WTC11 (cell line): ENCODE results near the gene CATSPERE.

Experiments used
- CREM ChIP-seq: sonication (generic); formaldehyde crosslinking; IDR thresholded peaks from 2 replicates; pipeline ENCODE4 v1.8.1; 2022; ENCODE audit warnings: mild to moderate bottlenecking, missing genetic modification reagents, moderate library complexity
- ELF4 ChIP-seq: sonication (generic); formaldehyde crosslinking; IDR thresholded peaks from 2 replicates; pipeline ENCODE4 v1.8.1; 2022; ENCODE audit warnings: low read depth, mild to moderate bottlenecking, moderate library complexity, missing genetic modification reagents
- FOXJ3 ChIP-seq: sonication (generic); formaldehyde crosslinking; IDR thresholded peaks from 2 replicates; pipeline ENCODE4 v1.9.0; 2021; ENCODE audit warnings: missing genetic modification reagents, mild to moderate bottlenecking, borderline replicate concordance
- TF ChIP-seq, protein P1 (sequence below): fragments of 250-450 bp; sonication (Bioruptor Pico); IDR thresholded peaks from 2 replicates; pipeline ENCODE4 v1.8.0; 2021; ENCODE audit warnings: mild to moderate bottlenecking
- TF ChIP-seq, protein P2 (sequence below): fragments of 200-600 bp; IDR thresholded peaks from 2 replicates; pipeline ENCODE4 v1.8.0; 2022; ENCODE audit warnings: antibody characterized with exemption
- TF ChIP-seq, protein P3 (sequence below): sonication (generic); formaldehyde crosslinking; IDR thresholded peaks from 2 replicates; pipeline ENCODE4 v1.8.0; 2023; ENCODE audit warnings: mild to moderate bottlenecking, missing genetic modification reagents

DNA sequence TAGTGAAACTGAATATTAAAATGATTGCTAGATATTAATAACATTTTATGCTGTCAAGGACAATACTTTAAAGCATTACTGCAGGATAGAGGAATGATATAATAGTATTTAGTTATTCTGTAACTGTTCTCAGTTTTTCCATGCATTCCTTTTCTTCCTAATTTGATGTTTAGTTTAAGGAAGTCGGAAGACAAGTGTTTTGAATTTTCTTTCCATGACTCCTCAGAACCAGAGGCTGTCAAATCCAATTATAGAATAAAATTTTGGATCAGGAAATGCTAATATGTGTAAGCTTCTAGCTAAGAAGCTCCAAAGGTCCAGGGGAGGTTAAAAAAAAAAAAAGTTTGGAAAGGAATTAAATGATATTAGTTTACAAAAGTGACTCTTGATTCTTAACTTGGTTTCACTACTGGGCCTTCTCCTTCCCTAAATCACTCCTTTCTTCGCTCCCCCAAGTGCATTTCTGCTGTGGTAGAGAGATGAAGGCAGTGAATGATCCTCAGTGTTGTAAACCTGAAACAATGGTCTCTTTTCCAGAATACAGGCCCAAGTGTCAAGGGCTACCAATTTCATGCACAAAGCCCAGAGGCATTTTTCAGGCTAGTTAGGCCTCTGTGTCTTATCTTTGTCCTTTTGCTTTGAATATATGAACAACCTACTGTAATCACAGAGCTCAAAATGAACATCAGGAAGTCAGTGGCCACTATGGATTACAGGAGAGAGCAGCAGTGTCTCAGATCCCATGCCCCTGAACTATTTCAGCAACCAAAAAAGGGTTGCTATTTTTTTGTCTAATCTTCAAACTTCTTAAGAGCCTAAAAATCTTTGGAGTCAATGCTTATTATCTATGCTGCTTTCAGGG lies 15.5 kb upstream of the CATSPERE start:
- TF ChIP-seq ELF4 (CRISPR knock-in tag) (no peak), CREM (CRISPR knock-in tag) (no peak), FOXJ3 (CRISPR knock-in tag) (no peak)
- TF ChIP-seq, protein P1, sequence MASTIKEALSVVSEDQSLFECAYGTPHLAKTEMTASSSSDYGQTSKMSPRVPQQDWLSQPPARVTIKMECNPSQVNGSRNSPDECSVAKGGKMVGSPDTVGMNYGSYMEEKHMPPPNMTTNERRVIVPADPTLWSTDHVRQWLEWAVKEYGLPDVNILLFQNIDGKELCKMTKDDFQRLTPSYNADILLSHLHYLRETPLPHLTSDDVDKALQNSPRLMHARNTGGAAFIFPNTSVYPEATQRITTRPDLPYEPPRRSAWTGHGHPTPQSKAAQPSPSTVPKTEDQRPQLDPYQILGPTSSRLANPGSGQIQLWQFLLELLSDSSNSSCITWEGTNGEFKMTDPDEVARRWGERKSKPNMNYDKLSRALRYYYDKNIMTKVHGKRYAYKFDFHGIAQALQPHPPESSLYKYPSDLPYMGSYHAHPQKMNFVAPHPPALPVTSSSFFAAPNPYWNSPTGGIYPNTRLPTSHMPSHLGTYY (CRISPR knock-in tag), result no peak
- TF ChIP-seq, protein P2, sequence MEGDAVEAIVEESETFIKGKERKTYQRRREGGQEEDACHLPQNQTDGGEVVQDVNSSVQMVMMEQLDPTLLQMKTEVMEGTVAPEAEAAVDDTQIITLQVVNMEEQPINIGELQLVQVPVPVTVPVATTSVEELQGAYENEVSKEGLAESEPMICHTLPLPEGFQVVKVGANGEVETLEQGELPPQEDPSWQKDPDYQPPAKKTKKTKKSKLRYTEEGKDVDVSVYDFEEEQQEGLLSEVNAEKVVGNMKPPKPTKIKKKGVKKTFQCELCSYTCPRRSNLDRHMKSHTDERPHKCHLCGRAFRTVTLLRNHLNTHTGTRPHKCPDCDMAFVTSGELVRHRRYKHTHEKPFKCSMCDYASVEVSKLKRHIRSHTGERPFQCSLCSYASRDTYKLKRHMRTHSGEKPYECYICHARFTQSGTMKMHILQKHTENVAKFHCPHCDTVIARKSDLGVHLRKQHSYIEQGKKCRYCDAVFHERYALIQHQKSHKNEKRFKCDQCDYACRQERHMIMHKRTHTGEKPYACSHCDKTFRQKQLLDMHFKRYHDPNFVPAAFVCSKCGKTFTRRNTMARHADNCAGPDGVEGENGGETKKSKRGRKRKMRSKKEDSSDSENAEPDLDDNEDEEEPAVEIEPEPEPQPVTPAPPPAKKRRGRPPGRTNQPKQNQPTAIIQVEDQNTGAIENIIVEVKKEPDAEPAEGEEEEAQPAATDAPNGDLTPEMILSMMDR, result no peak
- TF ChIP-seq, protein P3, sequence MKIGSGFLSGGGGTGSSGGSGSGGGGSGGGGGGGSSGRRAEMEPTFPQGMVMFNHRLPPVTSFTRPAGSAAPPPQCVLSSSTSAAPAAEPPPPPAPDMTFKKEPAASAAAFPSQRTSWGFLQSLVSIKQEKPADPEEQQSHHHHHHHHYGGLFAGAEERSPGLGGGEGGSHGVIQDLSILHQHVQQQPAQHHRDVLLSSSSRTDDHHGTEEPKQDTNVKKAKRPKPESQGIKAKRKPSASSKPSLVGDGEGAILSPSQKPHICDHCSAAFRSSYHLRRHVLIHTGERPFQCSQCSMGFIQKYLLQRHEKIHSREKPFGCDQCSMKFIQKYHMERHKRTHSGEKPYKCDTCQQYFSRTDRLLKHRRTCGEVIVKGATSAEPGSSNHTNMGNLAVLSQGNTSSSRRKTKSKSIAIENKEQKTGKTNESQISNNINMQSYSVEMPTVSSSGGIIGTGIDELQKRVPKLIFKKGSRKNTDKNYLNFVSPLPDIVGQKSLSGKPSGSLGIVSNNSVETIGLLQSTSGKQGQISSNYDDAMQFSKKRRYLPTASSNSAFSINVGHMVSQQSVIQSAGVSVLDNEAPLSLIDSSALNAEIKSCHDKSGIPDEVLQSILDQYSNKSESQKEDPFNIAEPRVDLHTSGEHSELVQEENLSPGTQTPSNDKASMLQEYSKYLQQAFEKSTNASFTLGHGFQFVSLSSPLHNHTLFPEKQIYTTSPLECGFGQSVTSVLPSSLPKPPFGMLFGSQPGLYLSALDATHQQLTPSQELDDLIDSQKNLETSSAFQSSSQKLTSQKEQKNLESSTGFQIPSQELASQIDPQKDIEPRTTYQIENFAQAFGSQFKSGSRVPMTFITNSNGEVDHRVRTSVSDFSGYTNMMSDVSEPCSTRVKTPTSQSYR (CRISPR knock-in tag), result no peak
